CD4-positive, alpha-beta T cell treated with Interleukin-21 for 1 hour (primary cell): ENCODE measurements around the gene DUSP10.

Experiments
- DNase-seq: peaks from one replicate; pipeline ENCODE4 v3.0.0-alpha.2; 2020

DUSP10 gene

GRCh38 chr1:221741703-221742554 lies at the start of gene DUSP10:
TSS of gene DUSP10 (minus strand) at chr1:221742089. CDS start at chr1:221739744, 2,345 bp downstream.
- DNase-seq = peak; percentile 100

GRCh38 chr1:221788466-221788865 lies 46.6 kb upstream of the DUSP10 start:
- no peak for DNase-seq

- DNase-seq = no peak
Measured at GRCh38 chr1:221786647-221787046, 44.8 kb upstream of the DUSP10 start.

- DNase-seq = peak; percentile 30
Measured at GRCh38 chr1:221783936-221784335, 42.0 kb upstream of the DUSP10 start.

- DNase-seq = peak; percentile 45
Measured at GRCh38 chr1:221783437-221783836, 41.5 kb upstream of the DUSP10 start.

GRCh38 chr1:221782970-221783369 lies 41.1 kb upstream of the DUSP10 start:
- no peak for DNase-seq

- no peak for DNase-seq
Measured at GRCh38 chr1:221782477-221782876, 40.6 kb upstream of the DUSP10 start.

- DNase-seq = no peak
Measured at GRCh38 chr1:221781102-221781755, 39.3 kb upstream of the DUSP10 start.

- DNase-seq = no peak
Measured at GRCh38 chr1:221780175-221780574, 38.3 kb upstream of the DUSP10 start.

GRCh38 chr1:221779771-221780170 lies 37.9 kb upstream of the DUSP10 start:
- DNase-seq = no peak

- peak; percentile 62 for DNase-seq
Measured at GRCh38 chr1:221778535-221779142, 36.8 kb upstream of the DUSP10 start.

- no peak for DNase-seq
Measured at GRCh38 chr1:221778125-221778524, 36.2 kb upstream of the DUSP10 start.

- peak; percentile 80 for DNase-seq
Measured at GRCh38 chr1:221777431-221778072, 35.7 kb upstream of the DUSP10 start.

GRCh38 chr1:221776495-221777301 lies 34.8 kb upstream of the DUSP10 start:
- no peak for DNase-seq

GRCh38 chr1:221775206-221775605 lies 33.3 kb upstream of the DUSP10 start:
- DNase-seq = no peak

- no peak for DNase-seq
Measured at GRCh38 chr1:221774054-221774842, 32.4 kb upstream of the DUSP10 start.

- no peak for DNase-seq
Measured at GRCh38 chr1:221773383-221773782, 31.5 kb upstream of the DUSP10 start.

GRCh38 chr1:221772117-221772516 lies 30.2 kb upstream of the DUSP10 start:
- DNase-seq = no peak

GRCh38 chr1:221768444-221769066 lies 26.7 kb upstream of the DUSP10 start:
- no peak for DNase-seq

- DNase-seq = no peak
Measured at GRCh38 chr1:221766210-221766609, 24.3 kb upstream of the DUSP10 start.

GRCh38 chr1:221765527-221765926 lies 23.6 kb upstream of the DUSP10 start:
- DNase-seq = no peak
